ENCODE results near the gene PISD. TPM values are rescaled to one million over a fixed set of nuclear protein-coding genes. Genes with fewer than 3 reads are reported as not detected.
"Not testable (repeated sequence)": the region's sequence is repeated elsewhere in the genome, so short reads cannot be mapped to it uniquely, and the experiment has no call there.

PISD gene
- total RNA-seq, 2 donors from 2014 or later = 35.1 to 91.2 TPM

GRCh38 chr22:31602259-31602952, 59.6 kb downstream of the PISD start:
- DNase-seq (ENCODE audit: low spot score) = no peak
- Histone ChIP-seq H3K27me3 (replicated peaks; ENCODE audit: insufficient read depth) (no peaks in the 10 kb centered on the region), H3K36me3 (no peaks in the 10 kb centered on the region), H3K4me3 (no peak overlapping the region), H3K9me3 (no peaks in the 10 kb centered on the region), H3K27ac (no peak overlapping the region), H3K4me1 (replicated peaks) (no peaks in the 10 kb centered on the region)
- WGBS = 57% methylated on average over 11 of the region's 11 CpGs
- intact Hi-C loops (cut with DNase I) = no loop called here
- TF ChIP-seq CTCF (IDR thresholded peaks at IDR 0.05) (no peak), POLR2A (IDR thresholded peaks at IDR 0.05) (no peak), POLR2AphosphoS5 (IDR thresholded peaks at IDR 0.05) (no peak)

GRCh38 chr22:31595271-31595670, 66.7 kb downstream of the PISD start:
- DNase-seq (ENCODE audit: low spot score) = no peak
- H3K4me1 ChIP-seq (replicated peaks) = no peaks in the 10 kb centered on the region
- no peak overlapping the region for H3K4me3 ChIP-seq
- no peak overlapping the region for H3K27ac ChIP-seq
- 84% methylated on average over 2 of the region's 2 CpGs for WGBS
- TF ChIP-seq POLR2A (IDR thresholded peaks at IDR 0.05) (no peak), POLR2AphosphoS5 (IDR thresholded peaks at IDR 0.05) (no peak), CTCF (IDR thresholded peaks at IDR 0.05) (no peak)
- no peaks in the 10 kb centered on the region for H3K27me3 ChIP-seq (replicated peaks; ENCODE audit: insufficient read depth)
- no peaks in the 10 kb centered on the region for H3K9me3 ChIP-seq
- intact Hi-C loops (cut with DNase I) = no loop called here
- no peaks in the 10 kb centered on the region for H3K36me3 ChIP-seq

- intact Hi-C loops (cut with DNase I); H3K4me1 ChIP-seq (replicated peaks): not testable (repeated sequence)
- no CpG with 5 or more reads among the region's 2 CpGs for WGBS
These were observed 71.9 kb downstream of the PISD start for GRCh38 chr22:31590161-31590560.

DNA sequence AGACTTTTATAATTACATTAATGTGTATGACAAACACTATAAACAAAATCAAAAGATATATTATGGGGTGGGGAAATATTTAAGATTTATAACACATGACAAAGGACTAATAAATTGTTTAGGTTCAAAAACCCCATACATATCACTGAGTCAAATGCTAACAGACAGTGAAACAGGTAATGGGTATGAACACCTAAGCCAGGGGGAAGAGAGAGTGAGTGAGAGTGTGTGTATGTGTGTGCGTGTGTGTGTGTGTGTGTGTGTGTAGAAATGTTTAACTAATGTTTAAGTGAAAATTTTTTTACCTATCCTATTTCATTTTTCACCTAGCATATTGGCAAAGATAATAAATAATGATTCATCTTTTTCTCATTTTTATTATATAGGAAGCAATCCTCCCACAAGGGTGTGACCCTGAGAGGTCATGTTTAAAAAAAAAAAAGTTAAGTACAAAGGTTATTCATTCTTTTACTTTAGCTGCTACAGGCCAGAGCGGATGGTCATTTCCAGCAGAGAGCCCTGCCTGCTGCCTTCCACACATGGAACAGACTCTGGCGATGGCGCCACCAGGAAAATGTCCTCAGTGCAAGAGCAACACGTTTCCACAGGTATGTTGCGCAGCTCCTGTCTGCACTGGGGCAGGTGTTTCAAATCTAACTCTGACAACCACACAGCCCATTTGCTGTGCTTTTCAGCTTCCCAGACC, 72.9 kb downstream of the PISD start:
- intact Hi-C loops (cut with DNase I) = no loop called here
- 83% methylated on average over 6 of the region's 6 CpGs for WGBS

More at GRCh38 chr22:31590161-31590560, 71.9 kb downstream of the PISD start:
- DNase-seq (ENCODE audit: low spot score); H3K27ac ChIP-seq; H3K4me3 ChIP-seq; H3K9me3 ChIP-seq; H3K27me3 ChIP-seq (replicated peaks; ENCODE audit: insufficient read depth); H3K36me3 ChIP-seq: not testable (repeated sequence)

More for the DNA sequence above, 72.9 kb downstream of the PISD start:
- Histone ChIP-seq H3K36me3 (no peaks in the 10 kb centered on the region), H3K27ac (no peak overlapping the region), H3K9me3 (no peaks in the 10 kb centered on the region), H3K4me1 (replicated peaks) (no peaks in the 10 kb centered on the region), H3K27me3 (replicated peaks; ENCODE audit: insufficient read depth) (no peaks in the 10 kb centered on the region), H3K4me3 (no peak overlapping the region)
- no peak for DNase-seq (ENCODE audit: low spot score)
- TF ChIP-seq POLR2A (IDR thresholded peaks at IDR 0.05) (no peak), CTCF (IDR thresholded peaks at IDR 0.05) (no peak), POLR2AphosphoS5 (IDR thresholded peaks at IDR 0.05) (no peak)
